H1 (cell line): ENCODE results near the gene ADGRE2.

Source experiments
- BACH1 ChIP-seq: IDR thresholded peaks from 2 replicates; pipeline ENCODE4 v1.6.1; 2012; ENCODE audit warnings: low read length, improper control_type of control experiment
- CBX8 ChIP-seq: fragments of 300-800, 300-1000 bp; sonication (generic); IDR thresholded peaks from 2 replicates; pipeline ENCODE4 v1.7.1; 2016; ENCODE audit warnings: low read depth, low read length, borderline replicate concordance
- CTCF ChIP-seq, 3 experiments: IDR thresholded peaks; 1 replicate in 2 of 3; 2 replicates in 1 of 3; pipeline versions ENCODE4 v1.5.1 to v1.6.1; 2011; ENCODE audit warnings: low read length in 3 of 3, mild to moderate bottlenecking in 3 of 3, inconsistent platforms in 2 of 3, low read depth in 1 of 3, moderate library complexity in 1 of 3; ENCODE audit not compliant: insufficient read depth in 1 of 3; ENCODE audit errors: control extremely low read depth in 1 of 3
- RXRA ChIP-seq: IDR thresholded peaks from 2 replicates; pipeline ENCODE4 v1.6.1; 2011; ENCODE audit warnings: low read depth, mild to moderate bottlenecking, low read length, moderate library complexity; ENCODE audit not compliant: insufficient read depth
- SIN3A ChIP-seq, 2 experiments: IDR thresholded peaks in 1 of 2; conservative IDR thresholded peaks in 1 of 2; 2 replicates each; pipeline ENCODE4 v1.6.1; 2011 to 2012; ENCODE audit warnings: low read length in 2 of 2, improper control_type of control experiment in 1 of 2, low read depth in 1 of 2, mild to moderate bottlenecking in 1 of 2
- SRF ChIP-seq: IDR thresholded peaks from 2 replicates; pipeline ENCODE4 v1.6.1; 2011; ENCODE audit warnings: mild to moderate bottlenecking, low read depth, low read length, moderate library complexity

GRCh38 chr19:14758816-14759215 lies 19.5 kb downstream of the ADGRE2 start:
- no peak for TF ChIP-seq CTCF (IDR thresholded peaks at IDR 0.05; ENCODE audit: control extremely low read depth in 1 of 3, insufficient read depth in 1 of 3, low read depth in 1 of 3, low read length in 3 of 3)
- no peak for TF ChIP-seq BACH1
- TF ChIP-seq SIN3A (conservative IDR thresholded peaks at IDR 0.05 in 1 of 2, IDR thresholded peaks at IDR 0.05 in 1 of 2; ENCODE audit: low read depth in 1 of 2, low read length in 2 of 2): no peak
- TF ChIP-seq CBX8: no peak
- TF ChIP-seq SRF: no peak
- TF ChIP-seq RXRA: no peak
